Suprapubic skin (tissue), 3 donors: ENCODE data around the gene NECAB3.

Source experiments
- POLR2AphosphoS5 ChIP-seq, 3 donors: sonication (generic); formaldehyde crosslinking; IDR thresholded peaks; one replicate each; pipeline ENCODE4 v1.6.1; 2017; ENCODE audit warnings: antibody characterized with exemption in 3 of 3
- TF ChIP-seq, protein P1 (sequence below), 2 donors: fragments of 200-600 bp in 1 of 2; fragments of 450-650 bp in 1 of 2; sonication (generic) in 1 of 2; IDR thresholded peaks; one replicate each; pipeline ENCODE4 v1.5.1; 2016 to 2019; ENCODE audit warnings: antibody characterized with exemption in 2 of 2, mild to moderate bottlenecking in 1 of 2, moderate library complexity in 1 of 2

DNA sequence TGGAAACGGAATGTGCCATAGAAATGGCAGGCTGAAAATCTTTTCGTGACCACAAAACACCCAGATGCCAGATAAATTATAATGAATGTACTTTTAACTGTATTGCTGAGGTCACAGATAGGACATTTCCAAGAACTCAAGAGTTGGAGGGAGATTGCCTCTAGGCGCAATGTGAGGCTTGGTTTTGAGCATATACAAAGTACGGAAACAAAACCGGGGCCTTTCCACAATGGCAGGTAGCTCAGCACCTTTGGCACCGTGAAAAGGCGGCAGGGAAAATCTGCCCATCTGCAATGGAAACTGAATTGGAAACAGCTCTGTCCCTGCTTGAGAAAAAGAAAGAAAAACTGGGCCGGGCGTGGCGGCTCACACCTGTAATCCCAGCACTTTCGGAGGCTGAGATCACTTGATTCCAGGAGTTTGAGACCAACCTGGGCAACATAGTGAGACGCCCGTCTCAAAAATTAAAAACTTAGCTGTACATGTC, 22.6 kb downstream of the NECAB3 start:
- TF ChIP-seq, protein P1, sequence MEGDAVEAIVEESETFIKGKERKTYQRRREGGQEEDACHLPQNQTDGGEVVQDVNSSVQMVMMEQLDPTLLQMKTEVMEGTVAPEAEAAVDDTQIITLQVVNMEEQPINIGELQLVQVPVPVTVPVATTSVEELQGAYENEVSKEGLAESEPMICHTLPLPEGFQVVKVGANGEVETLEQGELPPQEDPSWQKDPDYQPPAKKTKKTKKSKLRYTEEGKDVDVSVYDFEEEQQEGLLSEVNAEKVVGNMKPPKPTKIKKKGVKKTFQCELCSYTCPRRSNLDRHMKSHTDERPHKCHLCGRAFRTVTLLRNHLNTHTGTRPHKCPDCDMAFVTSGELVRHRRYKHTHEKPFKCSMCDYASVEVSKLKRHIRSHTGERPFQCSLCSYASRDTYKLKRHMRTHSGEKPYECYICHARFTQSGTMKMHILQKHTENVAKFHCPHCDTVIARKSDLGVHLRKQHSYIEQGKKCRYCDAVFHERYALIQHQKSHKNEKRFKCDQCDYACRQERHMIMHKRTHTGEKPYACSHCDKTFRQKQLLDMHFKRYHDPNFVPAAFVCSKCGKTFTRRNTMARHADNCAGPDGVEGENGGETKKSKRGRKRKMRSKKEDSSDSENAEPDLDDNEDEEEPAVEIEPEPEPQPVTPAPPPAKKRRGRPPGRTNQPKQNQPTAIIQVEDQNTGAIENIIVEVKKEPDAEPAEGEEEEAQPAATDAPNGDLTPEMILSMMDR (IDR thresholded peaks at IDR 0.05): no peak
- TF ChIP-seq POLR2AphosphoS5 (IDR thresholded peaks at IDR 0.05): no peak
